Endodermal cell (in vitro differentiated cells): ENCODE results near the gene CABP1. TPM values are rescaled to one million over a fixed set of nuclear protein-coding genes. Genes with fewer than 3 reads are reported as not detected.

Experiments used
- DNase-seq: peaks from one replicate; pipeline ENCODE4 v3.0.0-alpha.2; 2017
- H3K27ac ChIP-seq: 2 replicates; pipeline ENCODE4 v1.5.1; 2013; ENCODE audit warnings: mild to moderate bottlenecking, low read depth, low read length, moderate library complexity
- H3K27me3 ChIP-seq: 2 replicates; pipeline ENCODE4 v1.6.1; 2013; ENCODE audit warnings: mild to moderate bottlenecking, low read length, moderate library complexity; ENCODE audit not compliant: insufficient read depth, control insufficient read depth, poor library complexity, severe bottlenecking
- H3K36me3 ChIP-seq: 2 replicates; pipeline ENCODE4 v1.7.0; 2013; ENCODE audit warnings: mild to moderate bottlenecking, low read length, moderate library complexity; ENCODE audit not compliant: control insufficient read depth, insufficient read depth
- H3K4me1 ChIP-seq: one replicate; pipeline ENCODE4 v1.7.0; 2013; ENCODE audit warnings: low read length; ENCODE audit not compliant: control insufficient read depth, insufficient read depth
- H3K4me3 ChIP-seq: 2 replicates; pipeline ENCODE4 v1.5.1; 2013; ENCODE audit warnings: mild to moderate bottlenecking, low read length, moderate library complexity
- H3K9ac ChIP-seq: 2 replicates; pipeline ENCODE4 v1.6.1; 2013; ENCODE audit warnings: mild to moderate bottlenecking, low read length, moderate library complexity; ENCODE audit not compliant: poor library complexity, severe bottlenecking; ENCODE audit errors: extremely low read depth
- H3K9me3 ChIP-seq: 2 replicates; pipeline ENCODE4 v1.6.1; 2013; ENCODE audit warnings: mild to moderate bottlenecking, low read length, moderate library complexity; ENCODE audit not compliant: control insufficient read depth
- H3K27ac Mint-ChIP-seq: 2 replicates; pipeline ENCODE4 v1.8.0; 2020; ENCODE audit warnings: mixed read lengths
- H3K27me3 Mint-ChIP-seq: 2 replicates; pipeline ENCODE4 v1.8.0; 2021; ENCODE audit warnings: mild to moderate bottlenecking, mixed read lengths; ENCODE audit not compliant: insufficient read depth
- H3K36me3 Mint-ChIP-seq: 2 replicates; pipeline ENCODE4 v1.8.0; 2020; ENCODE audit warnings: low read depth, mixed read lengths
- H3K4me1 Mint-ChIP-seq: 2 replicates; pipeline ENCODE4 v1.8.0; 2020; ENCODE audit warnings: mixed read lengths
- H3K4me3 Mint-ChIP-seq: 2 replicates; pipeline ENCODE4 v1.8.0; 2020; ENCODE audit warnings: mild to moderate bottlenecking, moderate library complexity, mixed read lengths
- H3K9me3 Mint-ChIP-seq: 2 replicates; pipeline ENCODE4 v1.8.0; 2020; ENCODE audit warnings: mild to moderate bottlenecking, mixed read lengths
- WGBS, 2 experiments: methylation state at CpG; one replicate each; pipeline versions ENCODE4 v1.1.5 to v1.1.7; 2013; ENCODE audit warnings: missing lambda C conversion rate in 2 of 2, mixed read lengths in 1 of 2; ENCODE audit not compliant: insufficient coverage in 1 of 2, insufficient read length in 1 of 2; 5-methylcytosine and 5-hydroxymethylcytosine counted together
- total RNA-seq, 2 donors: library from RNA; stranded (reverse); fragmentation: NEBNext Ultra II Directional in 1 of 2; extraction: Animal tissue kit (Norgen Biotek cat#: 25700) in 1 of 2; gene quantifications; 2 replicates in 1 of 2; 3 replicates in 1 of 2; pipeline ENCODE4 v1.2.1, GENCODE V29; 2021
- TF ChIP-seq, protein P1 (sequence below): fragments of 200-600 bp; sonication (generic); conservative IDR thresholded peaks from 2 replicates; pipeline ENCODE4 v1.5.0; 2021; ENCODE audit warnings: antibody characterized with exemption, mild to moderate bottlenecking

CABP1 gene
- total RNA-seq, 2 donors from 2014 or later: 0.29 to 0.86 TPM

DNA sequence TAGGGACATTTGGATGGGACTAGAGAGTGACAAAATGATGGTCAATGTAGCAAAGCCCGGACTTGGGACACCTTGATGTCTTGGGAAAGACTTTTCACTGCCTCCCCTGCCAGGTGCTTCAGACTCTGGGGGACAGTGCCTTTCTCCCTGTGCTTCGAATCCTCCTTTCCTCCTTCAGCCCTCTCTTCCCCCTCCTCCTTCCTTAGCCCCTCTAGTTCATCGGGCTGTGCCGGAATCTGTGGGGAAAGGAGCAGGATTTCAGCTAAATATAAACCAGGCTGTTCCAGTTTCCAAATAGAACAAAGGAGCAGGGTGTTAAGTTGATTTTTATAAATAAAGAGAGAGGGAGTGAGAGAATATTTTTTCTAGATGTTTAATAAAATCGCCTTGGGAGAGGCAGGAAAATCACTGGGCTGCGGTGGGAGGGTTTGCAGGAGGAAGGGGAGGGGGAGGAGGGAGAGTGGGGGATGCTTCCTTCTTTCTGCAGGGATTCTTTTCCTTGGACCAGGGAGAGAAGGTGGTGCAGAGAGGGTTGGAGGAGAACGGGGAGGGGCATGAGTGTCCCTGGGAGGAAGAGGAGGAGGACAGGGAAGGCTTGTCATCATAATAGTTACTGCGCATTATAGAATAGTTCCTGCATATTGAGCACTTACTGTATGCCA is 21.3 kb upstream of the CABP1 start:
- H3K4me1 ChIP-seq: no peaks in the 10 kb centered on the region
- Mint-ChIP-seq H3K9me3 (peaks cover 4% of the 10 kb centered on the region), H3K4me3 (no peak overlapping the region), H3K4me1 (peaks cover 2% of the 10 kb centered on the region), H3K36me3 (no peaks in the 10 kb centered on the region), H3K27ac (no peak overlapping the region), H3K27me3 (peaks cover 10% of the 10 kb centered on the region)
- 54 to 66% methylated on average over 4 to 8 of the region's 8 CpGs for WGBS, 2 experiments
- TF ChIP-seq, protein P1, sequence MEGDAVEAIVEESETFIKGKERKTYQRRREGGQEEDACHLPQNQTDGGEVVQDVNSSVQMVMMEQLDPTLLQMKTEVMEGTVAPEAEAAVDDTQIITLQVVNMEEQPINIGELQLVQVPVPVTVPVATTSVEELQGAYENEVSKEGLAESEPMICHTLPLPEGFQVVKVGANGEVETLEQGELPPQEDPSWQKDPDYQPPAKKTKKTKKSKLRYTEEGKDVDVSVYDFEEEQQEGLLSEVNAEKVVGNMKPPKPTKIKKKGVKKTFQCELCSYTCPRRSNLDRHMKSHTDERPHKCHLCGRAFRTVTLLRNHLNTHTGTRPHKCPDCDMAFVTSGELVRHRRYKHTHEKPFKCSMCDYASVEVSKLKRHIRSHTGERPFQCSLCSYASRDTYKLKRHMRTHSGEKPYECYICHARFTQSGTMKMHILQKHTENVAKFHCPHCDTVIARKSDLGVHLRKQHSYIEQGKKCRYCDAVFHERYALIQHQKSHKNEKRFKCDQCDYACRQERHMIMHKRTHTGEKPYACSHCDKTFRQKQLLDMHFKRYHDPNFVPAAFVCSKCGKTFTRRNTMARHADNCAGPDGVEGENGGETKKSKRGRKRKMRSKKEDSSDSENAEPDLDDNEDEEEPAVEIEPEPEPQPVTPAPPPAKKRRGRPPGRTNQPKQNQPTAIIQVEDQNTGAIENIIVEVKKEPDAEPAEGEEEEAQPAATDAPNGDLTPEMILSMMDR: no peak
- no peaks in the 10 kb centered on the region for H3K36me3 ChIP-seq
- H3K27me3 ChIP-seq: peaks cover 11% of the 10 kb centered on the region
- no peak for DNase-seq
- no peak overlapping the region for H3K4me3 ChIP-seq
- no peaks in the 10 kb centered on the region for H3K9me3 ChIP-seq
- H3K27ac ChIP-seq: no peak overlapping the region
- no peak overlapping the region for H3K9ac ChIP-seq

DNA sequence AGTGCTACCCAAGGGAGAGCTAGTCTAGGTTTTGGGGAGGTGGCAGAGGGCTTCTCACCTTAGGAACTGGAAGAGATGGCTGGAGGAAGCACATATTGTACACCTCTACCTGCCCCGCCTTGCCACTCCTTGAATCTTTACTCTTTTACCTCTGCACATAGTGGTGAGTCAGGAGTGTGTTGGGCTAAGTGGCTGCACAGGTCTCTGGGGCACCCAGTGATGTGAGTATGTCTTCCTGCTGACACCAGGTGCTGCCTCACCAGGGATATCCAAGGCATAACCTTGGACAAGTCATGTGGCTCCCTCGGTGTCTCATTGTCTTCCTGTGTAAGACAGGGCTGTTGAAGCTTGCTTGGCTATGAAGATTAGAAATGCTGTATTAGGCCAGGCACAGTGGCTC is 19.8 kb upstream of the CABP1 start:
- Mint-ChIP-seq H3K36me3 (no peaks in the 10 kb centered on the region), H3K27ac (no peak overlapping the region), H3K27me3 (peaks cover 7% of the 10 kb centered on the region), H3K4me3 (no peak overlapping the region), H3K9me3 (peaks cover 4% of the 10 kb centered on the region), H3K4me1 (peaks cover 2% of the 10 kb centered on the region)
- 80 to 91% methylated on average over 1 to 2 of the region's 2 CpGs for WGBS, 2 experiments
- no peak overlapping the region for H3K4me3 ChIP-seq
- no peaks in the 10 kb centered on the region for H3K36me3 ChIP-seq
- H3K9me3 ChIP-seq: no peaks in the 10 kb centered on the region
- DNase-seq: no peak
- H3K4me1 ChIP-seq: no peaks in the 10 kb centered on the region
- no peak overlapping the region for H3K27ac ChIP-seq
- H3K27me3 ChIP-seq: peaks cover 11% of the 10 kb centered on the region
- TF ChIP-seq, protein P1: no peak
- H3K9ac ChIP-seq: no peak overlapping the region

DNA sequence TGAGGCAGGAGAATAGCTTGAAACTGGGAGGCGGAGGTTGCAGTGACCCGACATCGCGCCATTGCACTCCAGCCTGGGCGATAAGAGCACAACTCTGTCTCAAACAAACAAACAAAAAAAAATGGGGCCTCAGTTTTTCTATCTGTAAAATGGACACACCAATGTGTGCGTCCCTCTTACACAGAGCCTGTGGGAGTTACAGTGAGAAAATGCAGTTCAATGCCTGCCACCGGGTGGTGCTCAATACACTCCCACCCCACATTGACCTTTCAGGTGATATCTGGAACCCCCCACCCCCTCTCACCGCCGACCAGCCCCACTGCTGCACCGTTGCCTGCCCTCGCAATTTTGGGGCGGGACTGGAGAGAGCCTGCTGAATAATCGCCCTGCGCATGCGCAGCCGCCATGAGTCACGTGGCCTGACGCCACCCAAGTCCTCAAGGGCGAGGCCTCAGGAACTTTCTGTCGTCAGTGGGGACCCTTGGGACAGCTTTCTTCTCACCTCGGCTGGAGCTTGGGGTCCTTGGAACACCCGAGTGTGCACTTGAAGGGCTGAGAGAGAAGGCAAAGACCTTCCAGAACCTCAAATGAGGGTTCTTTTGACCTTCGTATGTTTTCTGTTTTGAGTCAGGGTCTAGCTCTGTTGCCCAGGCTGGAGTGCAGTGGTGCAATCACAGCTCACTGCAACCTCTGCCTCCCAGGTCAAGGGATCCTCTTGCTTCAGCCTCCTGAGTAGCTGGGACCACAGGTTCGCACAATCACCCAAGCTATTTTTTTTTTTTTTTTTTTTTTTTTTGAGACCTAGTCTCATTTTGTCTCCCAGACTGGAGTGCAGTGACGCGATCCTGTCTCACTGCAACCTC is 14.6 kb upstream of the CABP1 start:
- DNase-seq: peak; percentile 87
- H3K9me3 Mint-ChIP-seq: no peaks in the 10 kb centered on the region

More for the DNA sequence above, 14.6 kb upstream of the CABP1 start:
- Mint-ChIP-seq H3K4me1 (no peaks in the 10 kb centered on the region), H3K36me3 (no peaks in the 10 kb centered on the region), H3K27me3 (no peaks in the 10 kb centered on the region), H3K27ac (no peak overlapping the region), H3K4me3 (no peak overlapping the region)
- TF ChIP-seq, protein P1: peak; percentile 62
- Histone ChIP-seq H3K27ac (no peak overlapping the region), H3K9ac (no peak overlapping the region), H3K27me3 (no peaks in the 10 kb centered on the region), H3K4me1 (no peaks in the 10 kb centered on the region), H3K9me3 (no peaks in the 10 kb centered on the region), H3K36me3 (no peaks in the 10 kb centered on the region), H3K4me3 (no peak overlapping the region)
- 93 to 95% methylated on average over 23 to 26 of the region's 26 CpGs for WGBS, 2 experiments
